Uterus (tissue), 4 donors: ENCODE measurements around the gene RANBP3. TPM values are rescaled to one million over a fixed set of nuclear protein-coding genes. Genes with fewer than 3 reads are reported as not detected.
"Not testable (repeated sequence)": the region's sequence is repeated elsewhere in the genome, so short reads cannot be mapped to it uniquely, and the experiment has no call there.

Source experiments
- DNase-seq, 2 donors: peaks; one replicate each; pipeline ENCODE4 v3.0.0-alpha.2; 2019 to 2020
- H3K27ac ChIP-seq, 2 donors: fragments of 200-600 bp; sonication (generic); 1 replicate in 1 of 2; 2 replicates in 1 of 2; pipeline ENCODE4 v1.5.1; 2016 to 2018
- H3K27me3 ChIP-seq, 2 donors: fragments of 200-600 bp; sonication (generic); one replicate each; pipeline ENCODE4 v1.5.1; 2018 to 2019; ENCODE audit warnings: control low read depth in 1 of 2
- H3K36me3 ChIP-seq, 2 donors: fragments of 200-600 bp; sonication (generic); one replicate each; pipeline ENCODE4 v1.5.1; 2019; ENCODE audit warnings: control low read depth in 1 of 2
- H3K4me1 ChIP-seq, 2 donors: fragments of 200-600 bp; sonication (generic); one replicate each; pipeline ENCODE4 v1.5.1; 2018 to 2019; ENCODE audit warnings: control low read depth in 1 of 2
- H3K4me3 ChIP-seq, 2 donors: fragments of 200-600 bp; sonication (generic); 1 replicate in 1 of 2; 2 replicates in 1 of 2; pipeline ENCODE4 v1.5.1; 2018 to 2019; ENCODE audit warnings: mild to moderate bottlenecking in 1 of 2
- H3K9me3 ChIP-seq, 2 donors: fragments of 200-600 bp; sonication (generic); one replicate each; pipeline ENCODE4 v1.5.1; 2019; ENCODE audit warnings: control low read depth in 1 of 2
- POLR2A ChIP-seq, 2 donors: fragments of 450-650 bp; IDR thresholded peaks; one replicate each; pipeline ENCODE4 v1.6.1; 2016; ENCODE audit warnings: antibody characterized with exemption in 2 of 2, mild to moderate bottlenecking in 1 of 2, moderate library complexity in 1 of 2
- intact Hi-C: fragments of 100-400 bp; cut with DNase I; formaldehyde crosslinking; loops from one replicate; pipeline ENCODE4 v1.15.1; 2023; ENCODE audit warnings: low total_unique reads
- total RNA-seq, 4 donors: library from RNA; depleted of rRNA in 3 of 4; stranded (reverse); fragments of >200 nt in 3 of 4; gene quantifications; one replicate each; pipeline versions ENCODE4 v1.1.0 to v1.2.4, GENCODE V29; 2014 to 2023
- TF ChIP-seq, protein P1 (sequence below), 4 experiments: fragments of 200-600 bp in 2 of 4; fragments of 450-650 bp in 2 of 4; sonication (generic) in 2 of 4; IDR thresholded peaks; one replicate each; pipeline ENCODE4 v1.5.1; 2016 to 2019; ENCODE audit warnings: antibody characterized with exemption in 4 of 4, mild to moderate bottlenecking in 2 of 4, moderate library complexity in 1 of 4
- donor health status: DM: yes; HTN: yes; CAD: no.

Gene RANBP3, protein sequence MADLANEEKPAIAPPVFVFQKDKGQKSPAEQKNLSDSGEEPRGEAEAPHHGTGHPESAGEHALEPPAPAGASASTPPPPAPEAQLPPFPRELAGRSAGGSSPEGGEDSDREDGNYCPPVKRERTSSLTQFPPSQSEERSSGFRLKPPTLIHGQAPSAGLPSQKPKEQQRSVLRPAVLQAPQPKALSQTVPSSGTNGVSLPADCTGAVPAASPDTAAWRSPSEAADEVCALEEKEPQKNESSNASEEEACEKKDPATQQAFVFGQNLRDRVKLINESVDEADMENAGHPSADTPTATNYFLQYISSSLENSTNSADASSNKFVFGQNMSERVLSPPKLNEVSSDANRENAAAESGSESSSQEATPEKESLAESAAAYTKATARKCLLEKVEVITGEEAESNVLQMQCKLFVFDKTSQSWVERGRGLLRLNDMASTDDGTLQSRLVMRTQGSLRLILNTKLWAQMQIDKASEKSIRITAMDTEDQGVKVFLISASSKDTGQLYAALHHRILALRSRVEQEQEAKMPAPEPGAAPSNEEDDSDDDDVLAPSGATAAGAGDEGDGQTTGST
- 10 to 100 TPM; 40.9 to 98.1 (median 48.5) TPM for total RNA-seq

DNA sequence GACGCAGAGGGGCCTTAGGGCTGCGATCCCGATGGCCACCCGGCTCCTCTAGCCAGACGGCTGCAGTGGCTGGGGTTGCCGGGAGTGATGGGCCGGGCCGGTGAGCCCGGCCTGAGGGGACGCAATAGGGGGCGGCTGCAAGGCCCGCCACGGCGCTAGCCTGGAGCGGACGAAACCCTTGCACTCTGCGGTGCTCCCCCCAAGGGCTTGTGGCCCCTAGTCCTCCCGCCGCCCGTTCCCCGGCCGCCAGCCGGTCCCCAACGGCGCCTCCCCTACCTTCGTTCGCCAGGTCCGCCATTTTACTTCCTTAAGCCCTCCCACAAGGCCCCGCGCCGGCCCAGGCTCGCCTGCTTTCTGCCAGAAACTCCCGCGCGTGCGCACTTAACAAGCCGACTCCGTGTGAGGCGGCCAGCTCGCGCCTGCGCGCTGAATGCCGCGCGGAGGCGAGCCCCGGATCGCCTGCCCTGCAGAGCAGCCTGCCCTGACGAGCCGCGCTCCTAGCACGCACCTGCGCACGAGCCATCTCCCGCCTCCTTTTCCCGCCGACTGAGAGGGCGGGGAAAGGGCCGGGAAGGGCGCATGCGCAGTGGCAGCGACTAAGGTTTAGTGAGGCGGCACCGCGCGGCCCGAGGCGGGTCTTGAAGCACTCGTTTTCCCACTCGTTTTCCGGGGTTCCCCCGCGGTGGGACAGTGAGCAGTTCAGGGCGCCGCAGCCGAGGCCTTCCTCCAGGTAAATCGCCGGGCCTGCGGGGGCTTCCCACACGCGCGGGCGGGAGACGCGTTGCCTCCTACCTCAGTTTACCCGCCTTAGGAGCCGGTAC is at the start of gene RANBP3:
Gene RANBP3 (minus strand): TSS at position 356 of the 821 bp plus-strand sequence. CDS start 58 bp downstream, at position 298.
- Histone ChIP-seq H3K27ac (peak within 1 kb of the TSS; percentile 86 to 90), H3K4me3 (peak within 1 kb of the TSS; percentile 93 to 96), H3K4me1 (peaks cover 10 to 15% of the 10 kb centered on the region in 2 donors), H3K36me3 (no peaks in the 10 kb centered on the region), H3K9me3 (no peaks in the 10 kb centered on the region), H3K27me3 (no peaks in the 10 kb centered on the region)
- TF ChIP-seq, protein P1, sequence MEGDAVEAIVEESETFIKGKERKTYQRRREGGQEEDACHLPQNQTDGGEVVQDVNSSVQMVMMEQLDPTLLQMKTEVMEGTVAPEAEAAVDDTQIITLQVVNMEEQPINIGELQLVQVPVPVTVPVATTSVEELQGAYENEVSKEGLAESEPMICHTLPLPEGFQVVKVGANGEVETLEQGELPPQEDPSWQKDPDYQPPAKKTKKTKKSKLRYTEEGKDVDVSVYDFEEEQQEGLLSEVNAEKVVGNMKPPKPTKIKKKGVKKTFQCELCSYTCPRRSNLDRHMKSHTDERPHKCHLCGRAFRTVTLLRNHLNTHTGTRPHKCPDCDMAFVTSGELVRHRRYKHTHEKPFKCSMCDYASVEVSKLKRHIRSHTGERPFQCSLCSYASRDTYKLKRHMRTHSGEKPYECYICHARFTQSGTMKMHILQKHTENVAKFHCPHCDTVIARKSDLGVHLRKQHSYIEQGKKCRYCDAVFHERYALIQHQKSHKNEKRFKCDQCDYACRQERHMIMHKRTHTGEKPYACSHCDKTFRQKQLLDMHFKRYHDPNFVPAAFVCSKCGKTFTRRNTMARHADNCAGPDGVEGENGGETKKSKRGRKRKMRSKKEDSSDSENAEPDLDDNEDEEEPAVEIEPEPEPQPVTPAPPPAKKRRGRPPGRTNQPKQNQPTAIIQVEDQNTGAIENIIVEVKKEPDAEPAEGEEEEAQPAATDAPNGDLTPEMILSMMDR (IDR thresholded peaks at IDR 0.05): peak in 2 of 4 experiments; percentile 20 to 43
- peak; percentile 76 to 81 for TF ChIP-seq POLR2A (IDR thresholded peaks at IDR 0.05)
- intact Hi-C loops: no loop called here
- peak; percentile 98 for DNase-seq

DNA sequence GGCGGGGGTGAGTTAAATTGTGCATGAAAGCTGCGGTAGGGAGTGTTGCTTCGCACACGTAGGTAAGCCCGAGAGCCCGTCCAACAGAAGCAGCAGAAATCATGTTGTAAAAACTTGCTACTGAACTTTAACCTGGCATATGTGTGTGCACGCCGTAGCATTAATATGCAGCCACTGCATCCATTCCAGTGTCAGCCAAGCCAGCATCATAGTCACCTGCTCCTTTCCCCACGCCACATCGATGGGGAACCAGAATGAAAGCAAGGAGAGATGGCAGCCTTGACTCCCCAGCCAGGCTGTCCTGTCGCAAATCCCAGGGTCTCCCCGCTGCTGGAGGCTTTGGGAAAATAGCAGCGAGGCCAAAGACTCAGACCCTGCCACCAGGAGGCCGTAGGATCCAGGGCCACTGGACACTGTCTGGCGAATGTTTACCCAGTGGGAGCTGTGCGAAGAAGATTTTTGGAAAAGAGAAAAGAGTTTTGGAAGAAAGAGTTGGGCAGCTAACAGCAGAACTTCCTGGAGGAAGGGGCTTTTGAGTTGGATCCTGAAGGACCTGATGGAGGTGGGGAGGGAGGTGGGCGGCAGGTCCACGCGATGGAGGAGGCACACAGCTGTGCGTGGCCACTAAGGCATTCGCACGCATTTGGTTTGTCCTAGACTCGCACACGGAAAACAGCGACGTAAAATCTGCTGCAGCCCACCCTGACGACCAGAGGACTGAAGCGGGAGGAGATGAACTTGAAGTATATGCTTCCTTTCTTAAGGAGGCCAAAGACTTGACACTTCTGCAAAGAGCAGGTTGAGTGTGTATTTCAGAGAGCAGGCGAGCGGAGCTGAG is 48.7 kb upstream of the RANBP3 start:
- TF ChIP-seq POLR2A (IDR thresholded peaks at IDR 0.05): no peak
- TF ChIP-seq, protein P1 (IDR thresholded peaks at IDR 0.05): no peak
- H3K27ac ChIP-seq: no peak overlapping the region
- H3K27me3 ChIP-seq: no peaks in the 10 kb centered on the region
- intact Hi-C loops: no loop called here
- no peak overlapping the region for H3K4me3 ChIP-seq
- no peak for DNase-seq
- H3K4me1 ChIP-seq: peaks cover 0 to 7% of the 10 kb centered on the region in 2 donors
- no peaks in the 10 kb centered on the region for H3K9me3 ChIP-seq
- H3K36me3 ChIP-seq: no peaks in the 10 kb centered on the region

DNA sequence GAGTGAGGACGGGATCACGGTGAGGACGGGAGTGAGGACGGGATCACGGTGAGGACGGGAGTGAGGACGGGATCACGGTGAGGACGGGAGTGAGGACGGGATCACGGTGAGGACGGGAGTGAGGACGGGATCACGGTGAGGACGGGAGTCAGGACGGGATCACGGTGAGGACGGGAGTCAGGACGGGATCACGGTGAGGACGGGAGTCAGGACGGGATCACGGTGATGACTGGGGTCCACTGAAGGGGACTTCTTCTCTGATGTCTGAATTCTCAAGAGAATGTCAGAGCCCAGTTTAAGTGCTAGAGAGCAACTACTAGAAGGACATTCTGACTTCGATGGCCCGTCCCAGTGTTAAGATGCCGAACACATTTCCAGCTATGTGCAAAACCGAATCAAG is 46.8 kb upstream of the RANBP3 start:
- H3K36me3 ChIP-seq, DNase-seq: not testable (repeated sequence)

DNA sequence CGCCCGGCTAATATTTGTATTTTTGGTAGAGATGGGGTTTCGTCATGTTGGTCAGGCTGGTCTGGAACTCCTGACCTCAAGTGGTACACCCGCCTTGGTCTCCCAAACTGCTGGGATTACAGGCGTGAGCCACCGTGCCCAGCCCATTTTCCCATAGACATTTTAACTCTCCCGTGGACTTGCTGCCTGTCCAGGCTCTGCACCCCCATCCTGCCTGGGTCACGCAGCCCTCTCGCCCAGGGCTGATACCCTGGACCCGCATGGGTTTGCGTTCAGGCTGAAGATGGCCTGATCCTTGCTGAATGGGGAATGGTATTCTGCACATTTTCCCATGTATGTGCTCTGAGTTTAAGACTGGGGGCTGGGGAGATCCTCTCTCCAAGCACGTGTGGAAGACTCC is 46.0 kb upstream of the RANBP3 start:
- H3K27ac ChIP-seq: peak overlapping the region; percentile 36 to 55
- no peak for TF ChIP-seq POLR2A (IDR thresholded peaks at IDR 0.05)
- H3K27me3 ChIP-seq: no peaks in the 10 kb centered on the region
- DNase-seq: no peak
- H3K36me3 ChIP-seq: no peaks in the 10 kb centered on the region
- H3K4me3 ChIP-seq: no peak overlapping the region
- intact Hi-C loops: loop anchor here (5.0 kb wide), 1 partner anchor 37 kb away; no protein-coding TSS in a partner anchor
- H3K9me3 ChIP-seq: no peaks in the 10 kb centered on the region
- peaks cover 0 to 7% of the 10 kb centered on the region in 2 donors for H3K4me1 ChIP-seq

More for the DNA sequence above, 46.8 kb upstream of the RANBP3 start:
- H3K4me3 ChIP-seq, H3K9me3 ChIP-seq, H3K27me3 ChIP-seq, H3K27ac ChIP-seq, H3K4me1 ChIP-seq: not testable (repeated sequence)
- intact Hi-C loops: loop anchor here (5.0 kb wide), 1 partner anchor 37 kb away; no protein-coding TSS in a partner anchor

DNA sequence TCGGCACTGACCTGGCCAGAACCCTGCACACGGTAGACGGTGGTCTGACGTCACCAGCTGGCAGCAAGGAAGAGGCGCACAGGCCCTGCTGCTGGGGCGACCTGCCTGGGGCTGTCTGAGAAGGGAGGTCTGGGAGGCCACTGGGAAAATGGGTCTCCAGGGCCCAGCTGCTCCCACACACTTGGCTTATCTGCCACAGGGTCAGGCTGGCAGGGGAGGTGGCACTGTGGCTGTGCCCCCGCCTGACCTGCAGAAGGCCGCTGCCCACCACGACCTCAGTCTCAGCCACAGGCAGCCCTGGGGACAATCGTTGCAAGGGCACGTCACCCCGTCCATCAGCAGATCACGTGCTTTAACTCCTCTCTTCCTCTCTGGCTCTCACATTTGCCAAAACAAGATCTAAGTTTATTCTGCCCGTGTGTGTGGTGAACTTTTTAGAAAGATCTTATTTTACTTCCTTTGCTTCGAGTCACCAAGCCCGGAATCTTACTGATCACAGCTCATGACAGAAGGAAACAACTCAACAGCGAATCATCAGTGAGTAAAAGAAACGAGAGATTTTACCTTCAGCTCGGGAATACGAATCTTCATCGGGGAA is 45.2 kb upstream of the RANBP3 start:
- H3K27ac ChIP-seq: peak overlapping the region; percentile 36 to 55
- TF ChIP-seq, protein P1 (IDR thresholded peaks at IDR 0.05): no peak
- no peak for TF ChIP-seq POLR2A (IDR thresholded peaks at IDR 0.05)
- intact Hi-C loops: loop anchor here (5.0 kb wide), 1 partner anchor 36 kb away; no protein-coding TSS in a partner anchor
- no peaks in the 10 kb centered on the region for H3K27me3 ChIP-seq
- peaks cover 0 to 7% of the 10 kb centered on the region in 2 donors for H3K4me1 ChIP-seq
- no peak overlapping the region for H3K4me3 ChIP-seq
- H3K36me3 ChIP-seq: no peaks in the 10 kb centered on the region
- DNase-seq: peak in 1 of 2 donors; percentile 45
- H3K9me3 ChIP-seq: no peaks in the 10 kb centered on the region
